OCI-LY3 (cell line): Measurements from ENCODE around the gene FOSL1.

Experiments used
- EZH2phosphoT487 ChIP-seq: fragments of 200-600 bp; shearing (Covaris generic); IDR thresholded peaks from 2 replicates; pipeline ENCODE4 v1.6.1; 2018; ENCODE audit warnings: antibody characterized with exemption, mixed run types, low read depth
- TF ChIP-seq, protein P1 (sequence below): fragments of 200-600, 300-600 bp; sonication (generic); IDR thresholded peaks from 2 replicates; pipeline ENCODE4 v1.5.1; 2014; ENCODE audit warnings: antibody characterized with exemption, low read length, low read depth

DNA sequence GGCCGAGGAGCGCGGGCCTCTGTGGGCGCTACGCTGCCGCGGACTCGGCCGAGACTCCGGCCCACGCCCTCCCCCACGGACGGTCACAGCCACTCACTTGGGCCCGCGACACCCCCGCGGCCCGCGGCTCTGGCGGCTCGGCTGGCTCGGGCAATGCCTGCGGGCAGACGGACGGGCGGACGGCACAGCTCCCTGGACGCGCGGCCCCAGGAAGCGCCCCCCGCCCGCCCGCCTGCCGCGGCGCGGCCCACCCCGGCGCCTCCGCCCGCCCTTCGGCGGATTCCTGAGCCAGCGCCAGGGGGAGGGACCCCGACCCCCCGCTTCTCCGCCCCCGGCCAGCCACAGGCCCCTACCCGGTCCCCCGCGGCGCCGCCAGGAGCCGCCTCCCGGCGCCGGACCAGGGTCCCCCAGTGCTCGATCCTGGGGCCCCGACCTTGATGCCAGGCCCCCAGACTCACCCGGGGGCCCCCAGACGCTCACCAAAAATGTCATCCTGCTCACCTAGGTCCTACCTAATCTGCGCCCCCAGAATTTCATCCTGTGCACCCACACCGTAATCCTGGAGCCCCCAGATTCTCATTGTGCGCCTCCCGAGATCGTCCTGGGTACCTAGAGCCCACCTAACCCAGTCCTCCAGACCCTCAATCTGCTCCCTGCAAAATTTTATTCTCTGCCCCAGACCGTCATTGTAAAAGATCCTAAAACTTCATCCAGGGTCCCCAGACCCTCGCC, 27.4 kb downstream of the FOSL1 start, which contains the start of gene EFEMP2:
- TF ChIP-seq, protein P1, sequence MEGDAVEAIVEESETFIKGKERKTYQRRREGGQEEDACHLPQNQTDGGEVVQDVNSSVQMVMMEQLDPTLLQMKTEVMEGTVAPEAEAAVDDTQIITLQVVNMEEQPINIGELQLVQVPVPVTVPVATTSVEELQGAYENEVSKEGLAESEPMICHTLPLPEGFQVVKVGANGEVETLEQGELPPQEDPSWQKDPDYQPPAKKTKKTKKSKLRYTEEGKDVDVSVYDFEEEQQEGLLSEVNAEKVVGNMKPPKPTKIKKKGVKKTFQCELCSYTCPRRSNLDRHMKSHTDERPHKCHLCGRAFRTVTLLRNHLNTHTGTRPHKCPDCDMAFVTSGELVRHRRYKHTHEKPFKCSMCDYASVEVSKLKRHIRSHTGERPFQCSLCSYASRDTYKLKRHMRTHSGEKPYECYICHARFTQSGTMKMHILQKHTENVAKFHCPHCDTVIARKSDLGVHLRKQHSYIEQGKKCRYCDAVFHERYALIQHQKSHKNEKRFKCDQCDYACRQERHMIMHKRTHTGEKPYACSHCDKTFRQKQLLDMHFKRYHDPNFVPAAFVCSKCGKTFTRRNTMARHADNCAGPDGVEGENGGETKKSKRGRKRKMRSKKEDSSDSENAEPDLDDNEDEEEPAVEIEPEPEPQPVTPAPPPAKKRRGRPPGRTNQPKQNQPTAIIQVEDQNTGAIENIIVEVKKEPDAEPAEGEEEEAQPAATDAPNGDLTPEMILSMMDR = no peak
- TF ChIP-seq EZH2phosphoT487 = no peak
